ENCODE data around the gene DLG2. TPM values are rescaled to one million over a fixed set of nuclear protein-coding genes. Genes with fewer than 3 reads are reported as not detected.
A peak's percentile ranks its signal among the peaks of the same experiment; 100 is the strongest.

Gene DLG2
- total RNA-seq, 1 donor from 2014 or later, result 2.4 TPM

GRCh38 chr11:84906995-84907394 is 720.1 kb downstream of the DLG2 start:
- Mint-ChIP-seq H3K27ac (no peak overlapping the region), H3K9me3 (ENCODE audit: low read depth) (no peaks in the 10 kb centered on the region), H3K4me3 (ENCODE audit: low read depth) (no peak overlapping the region), H3K4me1 (ENCODE audit: low read depth) (no peaks in the 10 kb centered on the region), H3K36me3 (ENCODE audit: insufficient read depth) (no peaks in the 10 kb centered on the region), H3K27me3 (no peaks in the 10 kb centered on the region)
- TF ChIP-seq, protein P1, sequence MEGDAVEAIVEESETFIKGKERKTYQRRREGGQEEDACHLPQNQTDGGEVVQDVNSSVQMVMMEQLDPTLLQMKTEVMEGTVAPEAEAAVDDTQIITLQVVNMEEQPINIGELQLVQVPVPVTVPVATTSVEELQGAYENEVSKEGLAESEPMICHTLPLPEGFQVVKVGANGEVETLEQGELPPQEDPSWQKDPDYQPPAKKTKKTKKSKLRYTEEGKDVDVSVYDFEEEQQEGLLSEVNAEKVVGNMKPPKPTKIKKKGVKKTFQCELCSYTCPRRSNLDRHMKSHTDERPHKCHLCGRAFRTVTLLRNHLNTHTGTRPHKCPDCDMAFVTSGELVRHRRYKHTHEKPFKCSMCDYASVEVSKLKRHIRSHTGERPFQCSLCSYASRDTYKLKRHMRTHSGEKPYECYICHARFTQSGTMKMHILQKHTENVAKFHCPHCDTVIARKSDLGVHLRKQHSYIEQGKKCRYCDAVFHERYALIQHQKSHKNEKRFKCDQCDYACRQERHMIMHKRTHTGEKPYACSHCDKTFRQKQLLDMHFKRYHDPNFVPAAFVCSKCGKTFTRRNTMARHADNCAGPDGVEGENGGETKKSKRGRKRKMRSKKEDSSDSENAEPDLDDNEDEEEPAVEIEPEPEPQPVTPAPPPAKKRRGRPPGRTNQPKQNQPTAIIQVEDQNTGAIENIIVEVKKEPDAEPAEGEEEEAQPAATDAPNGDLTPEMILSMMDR (IDR thresholded peaks at IDR 0.05; ENCODE audit: unreplicated experiment), result no peak
- DNase-seq (ENCODE audit: low spot score, unreplicated experiment), result no peak

DNA sequence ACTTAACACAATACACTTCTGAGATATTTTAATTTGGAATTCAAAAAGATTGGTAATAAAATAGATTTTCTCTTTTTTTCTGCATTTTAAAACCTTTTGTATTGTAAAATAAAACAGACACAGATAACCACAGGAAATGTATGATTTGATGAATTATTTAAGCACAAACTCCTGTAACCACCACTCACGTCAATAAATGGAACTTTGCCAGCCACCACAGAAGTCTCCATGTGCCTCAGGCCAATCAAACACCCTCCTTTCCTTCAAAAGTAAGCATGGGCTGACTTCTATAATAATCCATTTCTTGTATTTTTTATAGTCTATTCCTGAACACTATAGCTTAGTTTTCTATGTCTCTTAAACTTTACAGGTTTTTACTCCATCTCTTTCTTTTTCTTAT is 721.7 kb downstream of the DLG2 start:
- Mint-ChIP-seq H3K27ac (no peak overlapping the region), H3K27me3 (no peaks in the 10 kb centered on the region), H3K36me3 (ENCODE audit: insufficient read depth) (no peaks in the 10 kb centered on the region), H3K9me3 (ENCODE audit: low read depth) (no peaks in the 10 kb centered on the region), H3K4me1 (ENCODE audit: low read depth) (no peaks in the 10 kb centered on the region), H3K4me3 (ENCODE audit: low read depth) (no peak overlapping the region)
- TF ChIP-seq, protein P1 (IDR thresholded peaks at IDR 0.05; ENCODE audit: unreplicated experiment), result no peak
- DNase-seq (ENCODE audit: low spot score, unreplicated experiment), result no peak

DNA sequence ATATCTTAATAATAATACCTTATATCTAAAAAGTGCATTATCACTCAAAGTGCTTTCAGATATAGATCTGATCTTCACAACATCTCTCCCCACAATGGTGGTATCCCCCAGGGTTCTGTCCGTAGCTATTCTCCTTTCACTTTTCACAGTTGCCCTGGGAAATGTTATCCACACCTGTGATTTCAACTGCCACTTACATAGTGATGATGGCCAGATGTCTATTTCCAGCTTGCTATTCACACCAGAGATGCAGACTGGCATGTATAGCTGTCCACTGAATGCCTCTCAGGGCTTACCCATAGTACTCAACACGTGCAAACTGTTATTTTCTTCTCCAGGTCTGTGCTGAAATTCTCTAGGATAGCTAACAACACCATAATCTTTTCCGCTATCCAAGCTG is 724.7 kb downstream of the DLG2 start:
- TF ChIP-seq, protein P1 (IDR thresholded peaks at IDR 0.05; ENCODE audit: unreplicated experiment), result no peak
- H3K9me3 Mint-ChIP-seq (ENCODE audit: low read depth), result no peaks in the 10 kb centered on the region
- H3K27ac Mint-ChIP-seq, result no peak overlapping the region
- no peaks in the 10 kb centered on the region for H3K27me3 Mint-ChIP-seq
- DNase-seq (ENCODE audit: low spot score, unreplicated experiment), result no peak
- no peaks in the 10 kb centered on the region for H3K36me3 Mint-ChIP-seq (ENCODE audit: insufficient read depth)
- no peak overlapping the region for H3K4me3 Mint-ChIP-seq (ENCODE audit: low read depth)
- H3K4me1 Mint-ChIP-seq (ENCODE audit: low read depth), result no peaks in the 10 kb centered on the region

DNA sequence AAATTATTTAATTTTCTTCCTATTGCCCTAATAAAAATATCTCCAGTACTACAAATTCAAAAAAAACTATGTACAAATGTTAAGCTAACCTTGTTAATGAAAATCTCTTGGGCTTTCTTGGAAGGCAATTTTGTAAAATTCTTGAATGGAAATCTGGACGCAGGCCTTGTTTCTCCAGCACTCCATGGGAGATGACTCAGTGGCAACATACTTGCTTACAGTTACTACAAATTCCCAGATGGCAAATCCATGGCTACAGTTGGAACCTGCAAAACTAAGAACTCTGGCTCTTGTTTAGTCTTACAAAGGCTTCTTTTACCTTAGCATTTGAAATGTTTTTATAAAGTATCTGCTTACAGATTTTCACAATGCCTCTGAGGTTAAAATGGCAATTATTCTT is 725.2 kb downstream of the DLG2 start:
- H3K27ac Mint-ChIP-seq, result no peak overlapping the region
- H3K4me3 Mint-ChIP-seq (ENCODE audit: low read depth), result no peak overlapping the region
- no peak for DNase-seq (ENCODE audit: low spot score, unreplicated experiment)
- TF ChIP-seq, protein P1 (IDR thresholded peaks at IDR 0.05; ENCODE audit: unreplicated experiment), result no peak
- H3K9me3 Mint-ChIP-seq (ENCODE audit: low read depth), result no peaks in the 10 kb centered on the region
- H3K36me3 Mint-ChIP-seq (ENCODE audit: insufficient read depth), result no peaks in the 10 kb centered on the region
- no peaks in the 10 kb centered on the region for H3K4me1 Mint-ChIP-seq (ENCODE audit: low read depth)
- H3K27me3 Mint-ChIP-seq, result no peaks in the 10 kb centered on the region

GRCh38 chr11:84899740-84900139 is 727.4 kb downstream of the DLG2 start:
- Mint-ChIP-seq H3K9me3 (ENCODE audit: low read depth) (no peaks in the 10 kb centered on the region), H3K27ac (no peak overlapping the region), H3K4me1 (ENCODE audit: low read depth) (no peaks in the 10 kb centered on the region), H3K4me3 (ENCODE audit: low read depth) (no peak overlapping the region), H3K27me3 (no peaks in the 10 kb centered on the region), H3K36me3 (ENCODE audit: insufficient read depth) (no peaks in the 10 kb centered on the region)
- DNase-seq (ENCODE audit: low spot score, unreplicated experiment), result no peak
- TF ChIP-seq, protein P1 (IDR thresholded peaks at IDR 0.05; ENCODE audit: unreplicated experiment), result peak; percentile 60
